ENCODE data around the gene EXOC4. TPM values are rescaled to one million over a fixed set of nuclear protein-coding genes. Genes with fewer than 3 reads are reported as not detected.

Gene EXOC4
- total RNA-seq, 2 donors from 2014 or later: 106 to 115 TPM

GRCh38 chr7:133670250-133670649, 417.4 kb downstream of the EXOC4 start:
- TF ChIP-seq, protein P1, sequence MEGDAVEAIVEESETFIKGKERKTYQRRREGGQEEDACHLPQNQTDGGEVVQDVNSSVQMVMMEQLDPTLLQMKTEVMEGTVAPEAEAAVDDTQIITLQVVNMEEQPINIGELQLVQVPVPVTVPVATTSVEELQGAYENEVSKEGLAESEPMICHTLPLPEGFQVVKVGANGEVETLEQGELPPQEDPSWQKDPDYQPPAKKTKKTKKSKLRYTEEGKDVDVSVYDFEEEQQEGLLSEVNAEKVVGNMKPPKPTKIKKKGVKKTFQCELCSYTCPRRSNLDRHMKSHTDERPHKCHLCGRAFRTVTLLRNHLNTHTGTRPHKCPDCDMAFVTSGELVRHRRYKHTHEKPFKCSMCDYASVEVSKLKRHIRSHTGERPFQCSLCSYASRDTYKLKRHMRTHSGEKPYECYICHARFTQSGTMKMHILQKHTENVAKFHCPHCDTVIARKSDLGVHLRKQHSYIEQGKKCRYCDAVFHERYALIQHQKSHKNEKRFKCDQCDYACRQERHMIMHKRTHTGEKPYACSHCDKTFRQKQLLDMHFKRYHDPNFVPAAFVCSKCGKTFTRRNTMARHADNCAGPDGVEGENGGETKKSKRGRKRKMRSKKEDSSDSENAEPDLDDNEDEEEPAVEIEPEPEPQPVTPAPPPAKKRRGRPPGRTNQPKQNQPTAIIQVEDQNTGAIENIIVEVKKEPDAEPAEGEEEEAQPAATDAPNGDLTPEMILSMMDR (conservative IDR thresholded peaks at IDR 0.05): no peak
- DNase-seq: no peak
- H3K4me3 Mint-ChIP-seq: no peak overlapping the region
- peaks cover 6% of the 10 kb centered on the region for H3K36me3 Mint-ChIP-seq (ENCODE audit: low read depth)
- peaks cover 27% of the 10 kb centered on the region for H3K4me1 Mint-ChIP-seq
- no peaks in the 10 kb centered on the region for H3K36me3 ChIP-seq (ENCODE audit: control insufficient read depth, insufficient read depth, low read length)
- no peaks in the 10 kb centered on the region for H3K9me3 ChIP-seq (ENCODE audit: control insufficient read depth, low read length)
- no peak overlapping the region for H3K27ac ChIP-seq (ENCODE audit: low read depth, low read length)
- H3K4me1 ChIP-seq (ENCODE audit: control insufficient read depth, insufficient read depth, low read length): peaks cover 2% of the 10 kb centered on the region
- H3K27ac Mint-ChIP-seq: no peak overlapping the region
- H3K27me3 ChIP-seq (ENCODE audit: control insufficient read depth, insufficient read depth, low read length, poor library complexity, severe bottlenecking): no peaks in the 10 kb centered on the region
- WGBS, 2 experiments (ENCODE audit: insufficient coverage in 1 of 2, insufficient read length in 1 of 2): 88 to 98% methylated on average over 4 to 5 of the region's 5 CpGs
- no peak overlapping the region for H3K4me3 ChIP-seq (ENCODE audit: low read length)
- H3K9me3 Mint-ChIP-seq: no peaks in the 10 kb centered on the region
- no peak overlapping the region for H3K9ac ChIP-seq (ENCODE audit: extremely low read depth, low read length, poor library complexity, severe bottlenecking)
- no peaks in the 10 kb centered on the region for H3K27me3 Mint-ChIP-seq (ENCODE audit: insufficient read depth)

GRCh38 chr7:133672866-133673265, 420.0 kb downstream of the EXOC4 start:
- WGBS, 2 experiments (ENCODE audit: insufficient coverage in 1 of 2, insufficient read length in 1 of 2): 83 to 92% methylated on average over 1 of the region's 1 CpG
- H3K4me1 Mint-ChIP-seq: peaks cover 35% of the 10 kb centered on the region
- peaks cover 6% of the 10 kb centered on the region for H3K36me3 Mint-ChIP-seq (ENCODE audit: low read depth)
- H3K4me3 Mint-ChIP-seq: no peak overlapping the region
- H3K36me3 ChIP-seq (ENCODE audit: control insufficient read depth, insufficient read depth, low read length): no peaks in the 10 kb centered on the region
- H3K9ac ChIP-seq (ENCODE audit: extremely low read depth, low read length, poor library complexity, severe bottlenecking): no peak overlapping the region
- no peaks in the 10 kb centered on the region for H3K9me3 Mint-ChIP-seq
- peaks cover 2% of the 10 kb centered on the region for H3K4me1 ChIP-seq (ENCODE audit: control insufficient read depth, insufficient read depth, low read length)
- no peak overlapping the region for H3K27ac Mint-ChIP-seq
- H3K9me3 ChIP-seq (ENCODE audit: control insufficient read depth, low read length): no peaks in the 10 kb centered on the region
- no peaks in the 10 kb centered on the region for H3K27me3 Mint-ChIP-seq (ENCODE audit: insufficient read depth)
- no peaks in the 10 kb centered on the region for H3K27me3 ChIP-seq (ENCODE audit: control insufficient read depth, insufficient read depth, low read length, poor library complexity, severe bottlenecking)
- TF ChIP-seq, protein P1 (conservative IDR thresholded peaks at IDR 0.05): no peak
- no peak for DNase-seq
- H3K27ac ChIP-seq (ENCODE audit: low read depth, low read length): no peak overlapping the region
- H3K4me3 ChIP-seq (ENCODE audit: low read length): no peak overlapping the region

- Histone ChIP-seq H3K27me3 (ENCODE audit: control insufficient read depth, insufficient read depth, low read length, poor library complexity, severe bottlenecking) (no peaks in the 10 kb centered on the region), H3K9me3 (ENCODE audit: control insufficient read depth, low read length) (no peaks in the 10 kb centered on the region), H3K4me3 (ENCODE audit: low read length) (no peak overlapping the region), H3K36me3 (ENCODE audit: control insufficient read depth, insufficient read depth, low read length) (no peaks in the 10 kb centered on the region), H3K4me1 (ENCODE audit: control insufficient read depth, insufficient read depth, low read length) (peaks cover 2% of the 10 kb centered on the region), H3K27ac (ENCODE audit: low read depth, low read length) (no peak overlapping the region), H3K9ac (ENCODE audit: extremely low read depth, low read length, poor library complexity, severe bottlenecking) (no peak overlapping the region)
- peaks cover 34% of the 10 kb centered on the region for H3K4me1 Mint-ChIP-seq
- H3K4me3 Mint-ChIP-seq: no peak overlapping the region
- H3K36me3 Mint-ChIP-seq (ENCODE audit: low read depth): peaks cover 6% of the 10 kb centered on the region
- WGBS, 2 experiments (ENCODE audit: insufficient coverage in 1 of 2, insufficient read length in 1 of 2): no CpG with 5 or more reads among the region's 2 CpGs
- no peaks in the 10 kb centered on the region for H3K27me3 Mint-ChIP-seq (ENCODE audit: insufficient read depth)
- H3K27ac Mint-ChIP-seq: no peak overlapping the region
- DNase-seq: no peak
- no peaks in the 10 kb centered on the region for H3K9me3 Mint-ChIP-seq
- TF ChIP-seq, protein P1 (conservative IDR thresholded peaks at IDR 0.05): no peak
These were observed 421.3 kb downstream of the EXOC4 start for GRCh38 chr7:133674079-133674763.
